ENCODE measurements around the gene CNTROB. TPM values are rescaled to one million over a fixed set of nuclear protein-coding genes. Genes with fewer than 3 reads are reported as not detected.

CNTROB gene
- total RNA-seq, 2 experiments from 2014 or later, result 55.4 to 72.3 TPM

GRCh38 chr17:7922845-7923628 lies 9.0 kb upstream of the CNTROB start:
- ChIA-PET POLR2A (no interaction called here), CTCF (ENCODE audit: unreplicated experiment) (no interaction called here)
- Histone ChIP-seq H3K9me3 (ENCODE audit: low read length) (no peaks in the 10 kb centered on the region), H3K27ac (ENCODE audit: low read depth, low read length, poor library complexity, severe bottlenecking) (no peak overlapping the region), H3K36me3 (ENCODE audit: insufficient read depth, low read length) (peaks cover 3% of the 10 kb centered on the region; the same call in 1 of the 2 replicates), H4K20me1 (ENCODE audit: insufficient read depth, low read length) (no peaks in the 10 kb centered on the region), H3K4me2 (ENCODE audit: low read length) (no peak overlapping the region; the same call in 1 of the 2 replicates), H2AFZ (ENCODE audit: low read length) (no peak overlapping the region), H3K4me3 (ENCODE audit: low read depth, low read length, poor library complexity, severe bottlenecking) (no peak overlapping the region), H3K79me2 (ENCODE audit: insufficient read depth, low read depth, low read length) (no peaks in the 10 kb centered on the region), H3K4me1 (ENCODE audit: insufficient read depth, low read length, poor library complexity, severe bottlenecking) (no peaks in the 10 kb centered on the region), H3K9me2 (ENCODE audit: insufficient read depth, low read length) (no peaks in the 10 kb centered on the region)
- intact Hi-C loops (cut with micrococcal nuclease; ENCODE audit: unreplicated experiment), result no loop called here
- no peak for TF ChIP-seq EZH2phosphoT487 (IDR thresholded peaks at IDR 0.05; ENCODE audit: borderline replicate concordance, low read depth, low read length)
- TF ChIP-seq, protein P1, sequence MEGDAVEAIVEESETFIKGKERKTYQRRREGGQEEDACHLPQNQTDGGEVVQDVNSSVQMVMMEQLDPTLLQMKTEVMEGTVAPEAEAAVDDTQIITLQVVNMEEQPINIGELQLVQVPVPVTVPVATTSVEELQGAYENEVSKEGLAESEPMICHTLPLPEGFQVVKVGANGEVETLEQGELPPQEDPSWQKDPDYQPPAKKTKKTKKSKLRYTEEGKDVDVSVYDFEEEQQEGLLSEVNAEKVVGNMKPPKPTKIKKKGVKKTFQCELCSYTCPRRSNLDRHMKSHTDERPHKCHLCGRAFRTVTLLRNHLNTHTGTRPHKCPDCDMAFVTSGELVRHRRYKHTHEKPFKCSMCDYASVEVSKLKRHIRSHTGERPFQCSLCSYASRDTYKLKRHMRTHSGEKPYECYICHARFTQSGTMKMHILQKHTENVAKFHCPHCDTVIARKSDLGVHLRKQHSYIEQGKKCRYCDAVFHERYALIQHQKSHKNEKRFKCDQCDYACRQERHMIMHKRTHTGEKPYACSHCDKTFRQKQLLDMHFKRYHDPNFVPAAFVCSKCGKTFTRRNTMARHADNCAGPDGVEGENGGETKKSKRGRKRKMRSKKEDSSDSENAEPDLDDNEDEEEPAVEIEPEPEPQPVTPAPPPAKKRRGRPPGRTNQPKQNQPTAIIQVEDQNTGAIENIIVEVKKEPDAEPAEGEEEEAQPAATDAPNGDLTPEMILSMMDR (conservative IDR thresholded peaks at IDR 0.05; ENCODE audit: low read length), result no peak
- no TSS peak for BruUV-seq (replicated peaks)
- DNase-seq (ENCODE audit: low spot score), result no peak

DNA sequence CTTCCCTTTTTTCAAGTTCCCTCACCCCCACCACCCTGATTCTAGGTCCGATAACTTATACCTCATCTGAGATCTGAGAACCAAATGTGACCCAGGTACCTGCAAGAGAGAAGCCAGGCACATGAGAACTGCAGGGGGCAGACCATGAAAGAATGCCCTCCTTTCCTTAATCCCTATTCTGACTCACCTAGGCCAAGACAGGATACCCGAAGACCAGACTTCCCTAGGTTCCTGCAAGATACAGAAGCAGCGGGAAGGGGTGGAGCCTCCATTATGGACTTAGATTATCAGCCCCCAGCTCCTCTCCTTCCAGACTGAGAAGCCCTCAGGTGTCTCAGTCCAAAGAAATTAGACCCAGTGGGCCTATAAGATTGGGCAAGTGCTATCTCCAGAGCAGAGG lies 4.4 kb upstream of the CNTROB start:
- intact Hi-C loops (cut with micrococcal nuclease; ENCODE audit: unreplicated experiment), result no loop called here
- H3K9me3 ChIP-seq (ENCODE audit: low read length), result no peaks in the 10 kb centered on the region

More for the DNA sequence above, 4.4 kb upstream of the CNTROB start:
- no TSS peak for BruUV-seq (replicated peaks)
- Histone ChIP-seq H3K4me3 (ENCODE audit: low read depth, low read length, poor library complexity, severe bottlenecking) (no peak overlapping the region), H3K9me2 (ENCODE audit: insufficient read depth, low read length) (no peaks in the 10 kb centered on the region), H3K79me2 (ENCODE audit: insufficient read depth, low read depth, low read length) (peaks cover 15% of the 10 kb centered on the region), H4K20me1 (ENCODE audit: insufficient read depth, low read length) (no peaks in the 10 kb centered on the region), H3K4me2 (ENCODE audit: low read length) (no peak overlapping the region), H3K4me1 (ENCODE audit: insufficient read depth, low read length, poor library complexity, severe bottlenecking) (peaks cover 8% of the 10 kb centered on the region), H3K27ac (ENCODE audit: low read depth, low read length, poor library complexity, severe bottlenecking) (no peak overlapping the region), H3K36me3 (ENCODE audit: insufficient read depth, low read length) (peaks cover 15% of the 10 kb centered on the region), H2AFZ (ENCODE audit: low read length) (no peak overlapping the region)
- ChIA-PET CTCF (ENCODE audit: unreplicated experiment) (no interaction called here), POLR2A (no interaction called here)
- TF ChIP-seq, protein P1 (conservative IDR thresholded peaks at IDR 0.05; ENCODE audit: low read length), result no peak
- no peak for TF ChIP-seq EZH2phosphoT487 (IDR thresholded peaks at IDR 0.05; ENCODE audit: borderline replicate concordance, low read depth, low read length)
- no peak for DNase-seq (ENCODE audit: low spot score)
